ENCODE measurements around the gene KCTD16.

Gene KCTD16

GRCh38 chr5:144352330-144352729 is 181.7 kb downstream of the KCTD16 start:
- no peak for DNase-seq

- DNase-seq = no peak
These were observed 182.2 kb downstream of the KCTD16 start for GRCh38 chr5:144352732-144353317.

GRCh38 chr5:144356489-144356888 is 185.8 kb downstream of the KCTD16 start:
- no peak for DNase-seq

GRCh38 chr5:144361406-144361805 is 190.7 kb downstream of the KCTD16 start:
- DNase-seq = no peak

- DNase-seq = no peak
These were observed 195.2 kb downstream of the KCTD16 start for GRCh38 chr5:144365885-144366284.

- no peak for DNase-seq
These were observed 197.3 kb downstream of the KCTD16 start for GRCh38 chr5:144367991-144368390.

GRCh38 chr5:144368556-144368955 is 197.9 kb downstream of the KCTD16 start:
- DNase-seq = no peak

GRCh38 chr5:144369006-144369405 is 198.3 kb downstream of the KCTD16 start:
- no peak for DNase-seq

GRCh38 chr5:144370273-144370672 is 199.6 kb downstream of the KCTD16 start:
- no peak for DNase-seq

GRCh38 chr5:144374637-144375036 is 204.0 kb downstream of the KCTD16 start:
- no peak for DNase-seq

GRCh38 chr5:144377207-144377606 is 206.5 kb downstream of the KCTD16 start:
- no peak for DNase-seq

GRCh38 chr5:144378681-144379080 is 208.0 kb downstream of the KCTD16 start:
- no peak for DNase-seq

- DNase-seq = no peak
These were observed 214.9 kb downstream of the KCTD16 start for GRCh38 chr5:144385597-144385996.

- no peak for DNase-seq
These were observed 215.6 kb downstream of the KCTD16 start for GRCh38 chr5:144386315-144386714.

GRCh38 chr5:144390133-144390532 is 219.5 kb downstream of the KCTD16 start:
- DNase-seq = no peak

GRCh38 chr5:144391044-144391443 is 220.4 kb downstream of the KCTD16 start:
- DNase-seq = no peak

- no peak for DNase-seq
These were observed 223.2 kb downstream of the KCTD16 start for GRCh38 chr5:144393641-144394435.

- no peak for DNase-seq
These were observed 225.0 kb downstream of the KCTD16 start for GRCh38 chr5:144395704-144396103.

GRCh38 chr5:144403058-144403457 is 232.4 kb downstream of the KCTD16 start:
- DNase-seq = no peak

- no peak for DNase-seq
These were observed 233.2 kb downstream of the KCTD16 start for GRCh38 chr5:144403817-144404420.

GRCh38 chr5:144404672-144405071 is 234.0 kb downstream of the KCTD16 start:
- no peak for DNase-seq

- DNase-seq = no peak
These were observed 235.3 kb downstream of the KCTD16 start for GRCh38 chr5:144405991-144406390.

GRCh38 chr5:144406442-144406841 is 235.8 kb downstream of the KCTD16 start:
- no peak for DNase-seq

All from activated naive CD4-positive, alpha-beta T cell treated with anti-CD3 and anti-CD28 coated beads, Interleukin-2, amount 50 U/mL, for 16 hours (primary cell).